T-helper 2 cell (primary cell): ENCODE data around the gene IL37.
"Not testable (repeated sequence)": the region's sequence is repeated elsewhere in the genome, so short reads cannot be mapped to it uniquely, and the experiment has no call there.

Experiments used
- DNase-seq, 5 experiments: peaks; one replicate each; pipeline versions ENCODE4 v3.0.0 to v3.0.0-alpha.2; 2012 to 2022

The IL37 gene

GRCh38 chr2:112923237-112923966, 12.4 kb downstream of the IL37 start:
- no peak for DNase-seq

- no peak for DNase-seq
Observed at GRCh38 chr2:112923967-112924338, 13.0 kb downstream of the IL37 start.

- no peak for DNase-seq
Observed at GRCh38 chr2:112924360-112924759, 13.4 kb downstream of the IL37 start.

GRCh38 chr2:112924821-112925220, 13.9 kb downstream of the IL37 start:
- no peak for DNase-seq

- no peak for DNase-seq
Observed at GRCh38 chr2:112926707-112927106, 15.7 kb downstream of the IL37 start.

- DNase-seq: no peak
Observed at GRCh38 chr2:112927745-112928144, 16.8 kb downstream of the IL37 start.

GRCh38 chr2:112933261-112933660, 22.3 kb downstream of the IL37 start:
- no peak for DNase-seq

- DNase-seq: not testable (repeated sequence)
Observed at GRCh38 chr2:112934117-112934516, 23.2 kb downstream of the IL37 start.

GRCh38 chr2:112936927-112937232, 25.9 kb downstream of the IL37 start:
- no peak for DNase-seq

GRCh38 chr2:112938904-112939303, 27.9 kb downstream of the IL37 start:
- peak in 1 of 5 experiments; percentile 16 for DNase-seq

GRCh38 chr2:112939425-112939824, 28.5 kb downstream of the IL37 start:
- no peak for DNase-seq

- no peak for DNase-seq
Observed at GRCh38 chr2:112940859-112941625, 30.1 kb downstream of the IL37 start.

- peak; percentile 4 to 80 (median 25) for DNase-seq
Observed at GRCh38 chr2:112941753-112942653, 31.0 kb downstream of the IL37 start.

- DNase-seq: no peak
Observed at GRCh38 chr2:112942654-112943002, 31.7 kb downstream of the IL37 start.

GRCh38 chr2:112944971-112945370, 34.0 kb downstream of the IL37 start:
- no peak for DNase-seq

GRCh38 chr2:112946086-112946485, 35.1 kb downstream of the IL37 start:
- no peak for DNase-seq

- DNase-seq: no peak
Observed at GRCh38 chr2:112947374-112947773, 36.4 kb downstream of the IL37 start.

- DNase-seq: no peak
Observed at GRCh38 chr2:112949456-112949855, 38.5 kb downstream of the IL37 start.

- DNase-seq: no peak
Observed at GRCh38 chr2:112954364-112954763, 43.4 kb downstream of the IL37 start.

GRCh38 chr2:112957511-112957910, 46.5 kb downstream of the IL37 start:
- DNase-seq: no peak

- DNase-seq: peak in 3 of 5 experiments; percentile 3 to 66 (median 4)
Observed at GRCh38 chr2:112958428-112959108, 47.6 kb downstream of the IL37 start.

- no peak for DNase-seq
Observed at GRCh38 chr2:112959109-112959812, 48.3 kb downstream of the IL37 start.
